Measurements from ENCODE around the gene NTNG2. TPM values are rescaled to one million over a fixed set of nuclear protein-coding genes. Genes with fewer than 3 reads are reported as not detected.

NTNG2 gene
- total RNA-seq, 1 donor from 2014 or later = 0.42 TPM

DNA sequence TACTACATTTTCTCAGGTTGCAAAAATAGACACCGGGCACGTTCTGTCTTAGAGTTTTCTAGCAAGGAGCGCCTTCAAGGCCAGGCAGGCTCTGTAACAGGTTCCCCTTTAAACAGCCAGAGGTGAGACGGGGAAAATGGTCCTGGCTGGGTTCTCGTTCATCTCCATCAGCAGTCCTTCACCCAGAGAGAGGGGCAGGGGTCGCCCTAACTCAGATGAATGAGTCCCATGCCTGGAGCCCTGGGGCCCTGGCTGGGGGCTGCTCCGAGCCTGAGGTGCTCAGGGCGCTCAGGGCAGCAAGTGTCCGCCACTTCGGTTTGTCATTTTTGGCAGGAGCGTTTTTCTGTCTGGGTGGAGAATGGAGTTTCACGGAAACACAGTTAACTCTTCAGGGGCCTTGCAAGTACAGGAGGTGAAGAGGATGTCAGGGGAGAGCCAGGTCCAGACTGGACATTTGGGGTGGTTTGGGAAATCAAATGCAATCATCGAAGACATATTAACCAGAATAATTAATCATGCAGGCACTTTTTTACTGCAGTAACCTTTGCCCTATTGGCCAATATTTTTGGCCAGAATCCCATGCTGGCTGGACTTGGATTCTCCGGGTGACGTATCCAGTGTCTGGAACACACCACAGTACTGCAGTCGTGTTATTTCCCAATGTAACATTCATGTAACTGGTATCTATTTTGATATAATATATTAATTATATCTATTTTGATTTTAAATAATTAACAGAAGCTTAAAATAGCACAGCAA is 2.9 kb downstream of the NTNG2 start:
- DNase-seq (ENCODE audit: low read depth) = no peak
- Histone ChIP-seq H3K36me3 (ENCODE audit: control insufficient read depth, insufficient read depth, low read length) (no peaks in the 10 kb centered on the region), H3K4me3 (ENCODE audit: low read depth, low read length) (no peak overlapping the region), H3K27me3 (ENCODE audit: control insufficient read depth, insufficient read depth, low read length) (peaks cover 89% of the 10 kb centered on the region)
- TF ChIP-seq, protein P1, sequence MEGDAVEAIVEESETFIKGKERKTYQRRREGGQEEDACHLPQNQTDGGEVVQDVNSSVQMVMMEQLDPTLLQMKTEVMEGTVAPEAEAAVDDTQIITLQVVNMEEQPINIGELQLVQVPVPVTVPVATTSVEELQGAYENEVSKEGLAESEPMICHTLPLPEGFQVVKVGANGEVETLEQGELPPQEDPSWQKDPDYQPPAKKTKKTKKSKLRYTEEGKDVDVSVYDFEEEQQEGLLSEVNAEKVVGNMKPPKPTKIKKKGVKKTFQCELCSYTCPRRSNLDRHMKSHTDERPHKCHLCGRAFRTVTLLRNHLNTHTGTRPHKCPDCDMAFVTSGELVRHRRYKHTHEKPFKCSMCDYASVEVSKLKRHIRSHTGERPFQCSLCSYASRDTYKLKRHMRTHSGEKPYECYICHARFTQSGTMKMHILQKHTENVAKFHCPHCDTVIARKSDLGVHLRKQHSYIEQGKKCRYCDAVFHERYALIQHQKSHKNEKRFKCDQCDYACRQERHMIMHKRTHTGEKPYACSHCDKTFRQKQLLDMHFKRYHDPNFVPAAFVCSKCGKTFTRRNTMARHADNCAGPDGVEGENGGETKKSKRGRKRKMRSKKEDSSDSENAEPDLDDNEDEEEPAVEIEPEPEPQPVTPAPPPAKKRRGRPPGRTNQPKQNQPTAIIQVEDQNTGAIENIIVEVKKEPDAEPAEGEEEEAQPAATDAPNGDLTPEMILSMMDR (IDR thresholded peaks at IDR 0.05; ENCODE audit: insufficient read depth, low read length, poor library complexity, severe bottlenecking) = no peak

- Histone ChIP-seq H3K36me3 (ENCODE audit: control insufficient read depth, insufficient read depth, low read length) (no peaks in the 10 kb centered on the region), H3K27me3 (ENCODE audit: control insufficient read depth, insufficient read depth, low read length) (peaks cover 83% of the 10 kb centered on the region), H3K4me3 (ENCODE audit: low read depth, low read length) (no peak overlapping the region)
- DNase-seq (ENCODE audit: low read depth) = no peak
- TF ChIP-seq, protein P1 (IDR thresholded peaks at IDR 0.05; ENCODE audit: insufficient read depth, low read length, poor library complexity, severe bottlenecking) = peak; percentile 35
Observed at GRCh38 chr9:132166599-132166998, 4.7 kb downstream of the NTNG2 start.

GRCh38 chr9:132167192-132167591 is 5.3 kb downstream of the NTNG2 start:
- DNase-seq (ENCODE audit: low read depth) = no peak
- TF ChIP-seq, protein P1 (IDR thresholded peaks at IDR 0.05; ENCODE audit: insufficient read depth, low read length, poor library complexity, severe bottlenecking) = no peak
- no peaks in the 10 kb centered on the region for H3K36me3 ChIP-seq (ENCODE audit: control insufficient read depth, insufficient read depth, low read length)

GRCh38 chr9:132168347-132168746 is 6.5 kb downstream of the NTNG2 start:
- Histone ChIP-seq H3K27me3 (ENCODE audit: control insufficient read depth, insufficient read depth, low read length) (peaks cover 77% of the 10 kb centered on the region), H3K36me3 (ENCODE audit: control insufficient read depth, insufficient read depth, low read length) (no peaks in the 10 kb centered on the region), H3K4me3 (ENCODE audit: low read depth, low read length) (no peak overlapping the region)
- TF ChIP-seq, protein P1 (IDR thresholded peaks at IDR 0.05; ENCODE audit: insufficient read depth, low read length, poor library complexity, severe bottlenecking) = no peak
- DNase-seq (ENCODE audit: low read depth) = no peak

More at GRCh38 chr9:132167192-132167591, 5.3 kb downstream of the NTNG2 start:
- no peak overlapping the region for H3K4me3 ChIP-seq (ENCODE audit: low read depth, low read length)
- peaks cover 86% of the 10 kb centered on the region for H3K27me3 ChIP-seq (ENCODE audit: control insufficient read depth, insufficient read depth, low read length)

DNA sequence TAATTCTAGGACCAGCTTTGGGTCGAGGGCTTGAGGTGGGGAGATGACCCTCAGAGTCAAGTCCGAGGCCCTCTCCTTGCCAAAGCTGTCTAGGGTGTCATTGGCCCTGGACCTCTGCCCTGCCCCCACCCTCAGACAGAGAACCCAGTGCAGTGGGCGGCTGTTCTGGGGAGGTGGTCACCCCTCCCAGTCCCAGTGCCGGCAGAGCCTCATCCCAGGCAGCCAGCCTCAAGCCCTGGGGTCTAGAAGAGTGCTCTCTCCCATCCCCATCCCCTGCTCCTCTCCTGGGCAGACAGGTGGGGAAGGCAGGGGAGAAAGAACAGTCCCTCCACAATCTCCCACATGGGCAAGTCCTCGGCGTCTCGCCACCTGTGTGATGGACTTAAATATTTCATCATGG is 7.0 kb downstream of the NTNG2 start:
- H3K4me3 ChIP-seq (ENCODE audit: low read depth, low read length) = no peak overlapping the region
- H3K27me3 ChIP-seq (ENCODE audit: control insufficient read depth, insufficient read depth, low read length) = peaks cover 72% of the 10 kb centered on the region
- H3K36me3 ChIP-seq (ENCODE audit: control insufficient read depth, insufficient read depth, low read length) = no peaks in the 10 kb centered on the region
- no peak for DNase-seq (ENCODE audit: low read depth)
- TF ChIP-seq, protein P1 (IDR thresholded peaks at IDR 0.05; ENCODE audit: insufficient read depth, low read length, poor library complexity, severe bottlenecking) = no peak
